GM12878 (cell line): ENCODE data around the gene MARK4.

Experiments used
- CREB1 ChIP-seq: IDR thresholded peaks from 2 replicates; pipeline ENCODE4 v1.6.1; 2012; ENCODE audit warnings: low read depth, mild to moderate bottlenecking, inconsistent platforms
- EP300 ChIP-seq, 2 experiments: fragments of 150-350 bp in 1 of 2; IDR thresholded peaks; 2 replicates each; pipeline ENCODE4 v1.6.1; 2011 to 2012; ENCODE audit warnings: low read depth in 2 of 2, low read length in 2 of 2, borderline replicate concordance in 1 of 2, improper control_type of control experiment in 1 of 2, inconsistent platforms in 1 of 2; ENCODE audit not compliant: control insufficient read depth in 1 of 2
- EZH2 ChIP-seq: IDR thresholded peaks from 2 replicates; pipeline ENCODE4 v1.6.1; 2012; ENCODE audit warnings: low read depth, mild to moderate bottlenecking, control low read depth, inconsistent platforms, low read length, borderline replicate concordance; ENCODE audit not compliant: control insufficient read depth
- JUNB ChIP-seq: IDR thresholded peaks from 2 replicates; pipeline ENCODE4 v1.6.1; 2016; ENCODE audit warnings: antibody characterized with exemption, mild to moderate bottlenecking
- ZBTB40 ChIP-seq: fragments of 450-650 bp; IDR thresholded peaks from 2 replicates; pipeline ENCODE4 v1.6.1; 2016; ENCODE audit warnings: mild to moderate bottlenecking, moderate library complexity, borderline replicate concordance

- TF ChIP-seq EZH2 (no peak), EP300 (IDR thresholded peaks at IDR 0.05; ENCODE audit: borderline replicate concordance in 1 of 2, control insufficient read depth in 1 of 2, low read depth in 2 of 2, low read length in 2 of 2) (no peak), CREB1 (no peak), JUNB (no peak), ZBTB40 (no peak)
Measured at GRCh38 chr19:45350477-45351058, 99.5 kb downstream of the MARK4 start.
